ENCODE measurements around the gene PPP1R1A. TPM values are rescaled to one million over a fixed set of nuclear protein-coding genes. Genes with fewer than 3 reads are reported as not detected.

Gene PPP1R1A
- polyA plus RNA-seq, result 1 to 10 TPM in 1 of 2 donors, under 1 TPM in 1; 0.99 to 1.1 TPM

DNA sequence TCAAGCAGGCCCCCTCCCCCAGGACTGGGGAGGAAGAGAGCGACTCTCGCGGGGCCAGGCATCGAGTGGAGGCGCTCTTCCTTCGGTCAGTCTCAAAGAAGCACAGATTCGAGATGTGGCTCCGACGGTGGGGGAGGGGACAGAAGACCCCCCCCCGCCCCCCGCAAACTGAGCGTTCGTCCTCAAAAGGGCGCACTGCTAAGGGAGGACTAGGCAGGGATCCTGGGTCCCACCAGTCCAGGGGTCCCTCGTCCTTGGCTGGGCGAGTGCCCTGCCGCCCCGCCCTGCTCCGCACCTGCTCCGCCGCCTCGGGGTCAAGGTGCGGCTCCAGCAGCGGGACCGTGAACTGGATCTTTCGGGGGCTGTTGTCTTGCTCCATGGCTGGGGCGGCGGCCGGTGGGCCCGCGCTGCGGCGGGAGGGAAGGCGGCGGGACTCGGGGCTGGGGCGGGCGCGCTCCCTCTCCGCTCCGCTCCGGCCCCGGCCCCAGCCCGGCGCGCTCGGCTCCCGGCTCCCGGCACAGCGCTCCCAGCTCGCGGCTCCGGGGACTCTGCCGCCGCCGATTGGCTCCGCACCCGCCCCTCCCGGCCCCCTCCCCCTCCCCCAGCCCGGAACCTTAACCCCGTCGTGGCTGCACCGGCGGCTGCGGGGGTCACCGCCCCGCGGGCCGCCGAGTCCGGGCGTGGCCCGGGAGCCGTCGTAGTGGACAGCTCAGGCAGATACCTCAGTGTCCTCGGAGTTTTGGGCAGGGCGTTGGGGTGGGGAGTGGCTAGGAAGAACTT, at the start of gene PPP1R1A:
PPP1R1A (minus strand) TSS at position 550 of the 780 bp plus-strand sequence; CDS start at position 379, 171 bp downstream.
- Histone ChIP-seq H3K27me3 (ENCODE audit: control insufficient read depth in 1 of 2, insufficient read depth in 2 of 2, low read length in 2 of 2) (peaks cover 0 to 4% of the 10 kb centered on the region in 2 donors), H3K27ac (ENCODE audit: low read depth in 2 of 2, low read length in 1 of 2) (no peak within 1 kb of the TSS), H3K4me1 (ENCODE audit: control insufficient read depth in 2 of 2, insufficient read depth in 2 of 2, low read length in 1 of 2) (peaks cover 0 to 4% of the 10 kb centered on the region in 2 donors), H3K9me3 (ENCODE audit: control insufficient read depth in 2 of 2, insufficient read depth in 1 of 2, low read depth in 1 of 2, low read length in 1 of 2) (no peaks in the 10 kb centered on the region), H3K36me3 (ENCODE audit: control insufficient read depth in 2 of 2, insufficient read depth in 2 of 2, low read length in 1 of 2) (no peaks in the 10 kb centered on the region), H3K4me3 (ENCODE audit: low read depth in 1 of 2, low read length in 2 of 2) (peak within 1 kb of the TSS; percentile 38 to 46)
- WGBS, 2 donors, result 2% methylated on average over 61 to 77 of the region's 77 CpGs

GRCh38 chr12:54634795-54635194, 46.3 kb upstream of the PPP1R1A start, which contains the start of gene LACRT:
LACRT (minus strand) TSS chr12:54634895; CDS start chr12:54634841, 54 bp downstream.
- 69% methylated on average over 2 of the region's 2 CpGs for WGBS, 2 donors
- Histone ChIP-seq H3K27ac (ENCODE audit: low read depth in 2 of 2, low read length in 1 of 2) (no peak within 1 kb of the TSS), H3K9me3 (ENCODE audit: control insufficient read depth in 2 of 2, insufficient read depth in 1 of 2, low read depth in 1 of 2, low read length in 1 of 2) (no peaks in the 10 kb centered on the region), H3K4me1 (ENCODE audit: control insufficient read depth in 2 of 2, insufficient read depth in 2 of 2, low read length in 1 of 2) (no peaks in the 10 kb centered on the region), H3K4me3 (ENCODE audit: low read depth in 1 of 2, low read length in 2 of 2) (no peak within 1 kb of the TSS), H3K36me3 (ENCODE audit: control insufficient read depth in 2 of 2, insufficient read depth in 2 of 2, low read length in 1 of 2) (no peaks in the 10 kb centered on the region), H3K27me3 (ENCODE audit: control insufficient read depth in 1 of 2, insufficient read depth in 2 of 2, low read length in 2 of 2) (no peaks in the 10 kb centered on the region)

DNA sequence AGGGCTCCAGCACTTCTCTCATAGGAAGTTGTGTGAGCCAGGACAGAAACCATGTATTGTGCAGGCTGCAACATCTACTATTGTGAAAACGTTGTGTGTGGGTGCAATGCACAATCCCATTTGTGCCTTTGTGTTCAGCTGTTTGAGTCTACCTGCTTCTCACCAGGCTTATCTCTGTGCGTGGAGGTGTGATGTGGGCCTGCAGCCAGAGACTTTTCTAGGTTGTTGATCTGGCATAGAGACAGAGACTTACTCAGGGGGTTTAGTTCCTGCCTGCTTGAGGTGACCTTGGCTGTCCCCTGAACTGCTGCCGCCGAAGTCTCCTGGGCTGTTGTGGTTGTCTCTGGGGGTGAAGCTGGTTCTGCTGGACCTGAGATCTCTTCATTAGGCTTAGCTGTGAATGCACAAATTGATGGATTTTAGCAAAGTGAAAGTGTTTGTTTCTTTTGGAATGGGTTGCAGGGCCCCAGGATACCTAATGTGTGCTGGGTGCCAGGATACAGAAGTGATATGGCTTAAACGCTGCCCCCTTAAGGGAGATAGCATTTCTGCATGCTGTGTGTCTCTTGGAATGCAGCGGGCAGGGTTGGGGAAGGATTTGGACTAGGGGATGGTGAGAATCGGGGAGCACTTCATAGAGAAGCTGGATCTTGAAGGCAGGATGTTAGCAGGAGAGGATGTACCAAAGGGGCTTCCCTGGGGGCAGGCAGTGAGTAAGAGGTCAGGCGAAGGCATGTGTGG, 43.7 kb upstream of the PPP1R1A start:
- no peaks in the 10 kb centered on the region for H3K27me3 ChIP-seq (ENCODE audit: control insufficient read depth in 1 of 2, insufficient read depth in 2 of 2, low read length in 2 of 2)
- H3K4me1 ChIP-seq (ENCODE audit: control insufficient read depth in 2 of 2, insufficient read depth in 2 of 2, low read length in 1 of 2), result no peaks in the 10 kb centered on the region
- no peak overlapping the region for H3K27ac ChIP-seq (ENCODE audit: low read depth in 2 of 2, low read length in 1 of 2)
- 54 to 62% methylated on average over 8 of the region's 8 CpGs for WGBS, 2 donors
- peaks cover 0 to 3% of the 10 kb centered on the region in 2 donors for H3K9me3 ChIP-seq (ENCODE audit: control insufficient read depth in 2 of 2, insufficient read depth in 1 of 2, low read depth in 1 of 2, low read length in 1 of 2)
- no peaks in the 10 kb centered on the region for H3K36me3 ChIP-seq (ENCODE audit: control insufficient read depth in 2 of 2, insufficient read depth in 2 of 2, low read length in 1 of 2)
- no peak overlapping the region for H3K4me3 ChIP-seq (ENCODE audit: low read depth in 1 of 2, low read length in 2 of 2)

- Histone ChIP-seq H3K4me1 (ENCODE audit: control insufficient read depth in 2 of 2, insufficient read depth in 2 of 2, low read length in 1 of 2) (no peaks in the 10 kb centered on the region), H3K27me3 (ENCODE audit: control insufficient read depth in 1 of 2, insufficient read depth in 2 of 2, low read length in 2 of 2) (no peaks in the 10 kb centered on the region), H3K36me3 (ENCODE audit: control insufficient read depth in 2 of 2, insufficient read depth in 2 of 2, low read length in 1 of 2) (no peaks in the 10 kb centered on the region), H3K9me3 (ENCODE audit: control insufficient read depth in 2 of 2, insufficient read depth in 1 of 2, low read depth in 1 of 2, low read length in 1 of 2) (peaks cover 0 to 3% of the 10 kb centered on the region in 2 donors), H3K4me3 (ENCODE audit: low read depth in 1 of 2, low read length in 2 of 2) (no peak overlapping the region), H3K27ac (ENCODE audit: low read depth in 2 of 2, low read length in 1 of 2) (no peak overlapping the region)
- 58 to 63% methylated on average over 5 of the region's 5 CpGs for WGBS, 2 donors
Observed at GRCh38 chr12:54631551-54631950, 43.1 kb upstream of the PPP1R1A start.

- no peak overlapping the region for H3K27ac ChIP-seq (ENCODE audit: low read depth in 2 of 2, low read length in 1 of 2)
- H3K27me3 ChIP-seq (ENCODE audit: control insufficient read depth in 1 of 2, insufficient read depth in 2 of 2, low read length in 2 of 2), result no peaks in the 10 kb centered on the region
- H3K4me3 ChIP-seq (ENCODE audit: low read depth in 1 of 2, low read length in 2 of 2), result no peak overlapping the region
- 89 to 91% methylated on average over 2 of the region's 2 CpGs for WGBS, 2 donors
- H3K4me1 ChIP-seq (ENCODE audit: control insufficient read depth in 2 of 2, insufficient read depth in 2 of 2, low read length in 1 of 2), result no peaks in the 10 kb centered on the region
- H3K36me3 ChIP-seq (ENCODE audit: control insufficient read depth in 2 of 2, insufficient read depth in 2 of 2, low read length in 1 of 2), result no peaks in the 10 kb centered on the region
- H3K9me3 ChIP-seq (ENCODE audit: control insufficient read depth in 2 of 2, insufficient read depth in 1 of 2, low read depth in 1 of 2, low read length in 1 of 2), result peaks cover 0 to 3% of the 10 kb centered on the region in 2 donors
Observed at GRCh38 chr12:54629925-54630324, 41.5 kb upstream of the PPP1R1A start.

DNA sequence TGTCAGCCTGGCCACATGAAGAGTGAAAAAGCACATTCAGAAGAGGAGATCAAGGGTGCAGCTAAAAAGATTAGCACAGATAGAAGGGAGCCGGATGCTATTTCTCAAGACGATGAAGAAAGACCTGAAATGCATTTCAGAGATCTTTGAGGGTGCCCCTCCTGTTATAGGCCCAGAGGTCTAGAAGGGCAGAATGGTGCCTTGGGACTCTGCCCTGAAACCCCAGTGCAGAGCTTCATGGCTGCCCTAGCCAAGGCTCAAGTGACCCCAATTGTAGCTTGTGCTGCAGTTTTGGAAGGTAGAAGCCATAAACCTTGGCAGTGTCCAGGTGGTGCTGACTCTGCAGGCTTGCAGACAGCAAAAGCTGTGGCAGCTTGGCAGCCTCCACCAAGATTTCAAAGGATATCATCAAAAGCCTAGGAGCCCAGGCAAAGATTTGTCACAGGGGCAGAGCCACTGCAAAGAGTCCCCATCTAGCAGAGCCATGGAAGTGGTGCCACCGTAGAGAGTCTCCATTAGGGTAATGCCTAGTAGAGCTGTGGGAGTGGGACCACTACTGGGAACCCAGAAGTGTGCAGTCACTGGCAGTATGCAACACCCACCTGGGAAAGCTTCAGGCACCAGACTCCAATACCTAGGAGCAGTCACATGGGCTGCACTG, 39.9 kb upstream of the PPP1R1A start:
- H3K27ac ChIP-seq (ENCODE audit: low read depth in 2 of 2, low read length in 1 of 2), result no peak overlapping the region
- no peak overlapping the region for H3K4me3 ChIP-seq (ENCODE audit: low read depth in 1 of 2, low read length in 2 of 2)
- H3K36me3 ChIP-seq (ENCODE audit: control insufficient read depth in 2 of 2, insufficient read depth in 2 of 2, low read length in 1 of 2), result no peaks in the 10 kb centered on the region
- no peaks in the 10 kb centered on the region for H3K4me1 ChIP-seq (ENCODE audit: control insufficient read depth in 2 of 2, insufficient read depth in 2 of 2, low read length in 1 of 2)
- 89 to 95% methylated on average over 3 of the region's 3 CpGs for WGBS, 2 donors
- peaks cover 0 to 3% of the 10 kb centered on the region in 2 donors for H3K9me3 ChIP-seq (ENCODE audit: control insufficient read depth in 2 of 2, insufficient read depth in 1 of 2, low read depth in 1 of 2, low read length in 1 of 2)
- H3K27me3 ChIP-seq (ENCODE audit: control insufficient read depth in 1 of 2, insufficient read depth in 2 of 2, low read length in 2 of 2), result no peaks in the 10 kb centered on the region

DNA sequence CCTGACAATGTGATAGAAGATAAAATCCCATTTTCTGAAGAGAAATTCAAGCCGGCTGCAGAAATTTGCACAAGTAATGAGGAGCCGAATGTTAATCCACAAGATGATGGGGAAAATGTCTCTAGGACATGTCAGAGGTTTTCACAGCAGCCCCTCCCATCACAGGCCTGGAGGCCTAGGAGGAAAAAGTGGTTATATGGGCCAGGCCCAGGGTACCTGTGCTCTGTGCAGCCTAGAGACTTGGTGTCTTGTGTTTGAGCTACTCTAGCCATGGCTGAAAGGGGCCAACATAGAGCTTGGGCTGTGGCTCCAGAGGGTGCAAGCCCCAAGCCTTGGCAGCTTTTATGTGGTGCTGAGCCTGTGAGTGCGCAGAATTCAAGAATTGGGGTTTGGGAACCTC, 38.8 kb upstream of the PPP1R1A start:
- Histone ChIP-seq H3K36me3 (ENCODE audit: control insufficient read depth in 2 of 2, insufficient read depth in 2 of 2, low read length in 1 of 2) (no peaks in the 10 kb centered on the region), H3K27me3 (ENCODE audit: control insufficient read depth in 1 of 2, insufficient read depth in 2 of 2, low read length in 2 of 2) (no peaks in the 10 kb centered on the region), H3K4me1 (ENCODE audit: control insufficient read depth in 2 of 2, insufficient read depth in 2 of 2, low read length in 1 of 2) (no peaks in the 10 kb centered on the region), H3K9me3 (ENCODE audit: control insufficient read depth in 2 of 2, insufficient read depth in 1 of 2, low read depth in 1 of 2, low read length in 1 of 2) (peaks cover 0 to 3% of the 10 kb centered on the region in 2 donors), H3K4me3 (ENCODE audit: low read depth in 1 of 2, low read length in 2 of 2) (no peak overlapping the region), H3K27ac (ENCODE audit: low read depth in 2 of 2, low read length in 1 of 2) (no peak overlapping the region)
- 90% methylated on average over 3 of the region's 3 CpGs for WGBS, 2 donors

DNA sequence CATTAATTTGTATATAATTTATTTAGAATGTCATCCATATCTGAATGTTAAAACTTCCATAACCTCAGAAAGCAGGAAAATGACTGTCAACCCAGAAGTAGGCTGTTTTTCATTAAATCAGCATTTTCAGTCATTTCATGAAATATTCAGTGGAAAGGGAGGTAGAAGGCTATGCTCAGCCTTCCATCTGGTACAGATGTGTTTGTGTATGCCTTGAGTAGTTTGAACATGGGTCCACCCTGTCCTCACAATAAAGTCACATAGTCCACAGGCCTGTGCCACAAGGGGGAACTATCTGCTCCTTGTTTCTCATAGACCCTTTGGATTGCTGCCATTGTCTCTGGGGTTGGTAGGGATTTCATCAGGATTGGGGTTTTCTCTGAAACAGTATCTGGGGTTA, 37.1 kb upstream of the PPP1R1A start:
- H3K4me1 ChIP-seq (ENCODE audit: control insufficient read depth in 2 of 2, insufficient read depth in 2 of 2, low read length in 1 of 2), result no peaks in the 10 kb centered on the region
- H3K27me3 ChIP-seq (ENCODE audit: control insufficient read depth in 1 of 2, insufficient read depth in 2 of 2, low read length in 2 of 2), result no peaks in the 10 kb centered on the region
- no peaks in the 10 kb centered on the region for H3K36me3 ChIP-seq (ENCODE audit: control insufficient read depth in 2 of 2, insufficient read depth in 2 of 2, low read length in 1 of 2)
- no peak overlapping the region for H3K4me3 ChIP-seq (ENCODE audit: low read depth in 1 of 2, low read length in 2 of 2)
- H3K9me3 ChIP-seq (ENCODE audit: control insufficient read depth in 2 of 2, insufficient read depth in 1 of 2, low read depth in 1 of 2, low read length in 1 of 2), result peaks cover 0 to 3% of the 10 kb centered on the region in 2 donors
- no peak overlapping the region for H3K27ac ChIP-seq (ENCODE audit: low read depth in 2 of 2, low read length in 1 of 2)
